ENCODE measurements around the gene TAS2R1.

TAS2R1 gene

DNA sequence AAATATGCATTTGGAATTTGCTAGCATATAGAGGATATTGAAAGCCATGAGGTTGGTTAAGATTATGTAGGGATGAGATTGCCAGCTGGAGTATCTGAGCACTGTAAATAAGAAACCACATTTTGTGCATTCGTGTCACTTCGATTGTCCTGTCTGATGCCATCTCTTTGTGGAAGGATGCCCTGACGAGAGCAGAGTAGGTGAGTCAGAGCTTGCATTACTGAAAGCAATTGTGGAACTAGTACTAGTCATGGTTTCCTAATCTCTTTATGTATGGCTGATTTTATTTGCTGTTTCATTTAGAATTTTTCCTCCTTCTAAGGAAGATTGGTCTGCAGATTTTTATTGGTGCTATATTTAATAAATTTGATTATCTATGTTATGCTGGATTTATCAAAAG, 14.5 kb upstream of the TAS2R1 start:
- Mint-ChIP-seq H3K27me3 (no peaks in the 10 kb centered on the region), H3K4me3 (no peak overlapping the region), H3K27ac (ENCODE audit: low read depth) (no peak overlapping the region), H3K4me1 (no peaks in the 10 kb centered on the region), H3K9me3 (peaks cover 2% of the 10 kb centered on the region), H3K36me3 (ENCODE audit: insufficient read depth) (no peaks in the 10 kb centered on the region)
- DNase-seq (ENCODE audit: low spot score in 2 of 2) = no peak
- ATAC-seq (replicated peaks; ENCODE audit: extremely low read depth, poor library complexity, severe bottlenecking) = no peak

DNA sequence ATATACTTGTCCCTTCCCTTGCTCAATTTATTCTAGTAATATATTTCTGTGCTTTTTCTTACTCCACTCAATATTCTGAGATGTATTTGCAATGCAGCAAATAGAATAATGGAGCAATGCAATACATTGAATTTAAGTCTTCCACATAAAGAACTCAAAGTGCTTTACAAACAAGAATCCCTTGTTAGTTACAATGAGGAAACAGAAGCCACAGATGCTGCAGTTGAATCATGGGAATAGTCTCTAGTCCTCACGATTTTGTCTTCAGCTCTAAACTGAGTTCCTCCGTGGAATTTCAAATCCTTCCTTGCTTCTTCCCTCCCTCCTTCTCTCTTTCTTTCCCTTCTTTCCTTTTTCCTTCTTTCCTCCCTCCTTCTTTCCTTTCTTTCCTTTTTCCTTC, 12.5 kb upstream of the TAS2R1 start:
- Mint-ChIP-seq H3K27ac (ENCODE audit: low read depth) (no peak overlapping the region), H3K27me3 (no peaks in the 10 kb centered on the region), H3K4me3 (no peak overlapping the region), H3K4me1 (no peaks in the 10 kb centered on the region), H3K9me3 (peaks cover 11% of the 10 kb centered on the region), H3K36me3 (ENCODE audit: insufficient read depth) (no peaks in the 10 kb centered on the region)
- no peak for ATAC-seq (replicated peaks; ENCODE audit: extremely low read depth, poor library complexity, severe bottlenecking)
- no peak for DNase-seq (ENCODE audit: low spot score in 2 of 2)

DNA sequence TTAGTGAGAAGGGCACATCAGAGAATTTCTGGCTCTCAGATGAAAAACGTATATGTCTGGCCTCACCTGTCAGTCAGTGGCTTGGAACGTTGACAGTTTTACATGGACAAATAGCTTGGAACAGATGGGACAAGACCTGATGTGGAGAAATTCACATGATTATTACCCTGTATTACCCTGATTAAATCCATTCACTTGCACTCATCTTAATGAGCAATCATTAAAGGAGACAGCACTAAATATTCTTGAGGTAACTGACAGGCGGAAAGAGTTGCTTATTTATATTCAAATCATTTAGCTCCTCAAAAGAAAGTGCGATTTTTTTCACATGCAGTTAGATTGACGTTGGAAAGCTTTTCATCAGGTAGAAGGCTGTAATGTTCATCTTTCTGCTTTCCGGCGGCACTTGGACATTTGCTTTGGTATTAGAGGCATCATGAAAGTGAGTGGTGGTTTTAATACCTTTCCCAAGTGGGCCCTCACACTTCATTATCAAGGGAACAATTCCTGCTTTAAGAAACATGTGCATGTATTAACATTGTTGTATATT, 11.7 kb upstream of the TAS2R1 start:
- H3K4me3 Mint-ChIP-seq = no peak overlapping the region
- H3K36me3 Mint-ChIP-seq (ENCODE audit: insufficient read depth) = no peaks in the 10 kb centered on the region
- H3K4me1 Mint-ChIP-seq = no peaks in the 10 kb centered on the region
- ATAC-seq (replicated peaks; ENCODE audit: extremely low read depth, poor library complexity, severe bottlenecking) (no peak), DNase-seq (ENCODE audit: low spot score in 2 of 2) (no peak)
- no peaks in the 10 kb centered on the region for H3K27me3 Mint-ChIP-seq
- peaks cover 11% of the 10 kb centered on the region for H3K9me3 Mint-ChIP-seq
- no peak overlapping the region for H3K27ac Mint-ChIP-seq (ENCODE audit: low read depth)

DNA sequence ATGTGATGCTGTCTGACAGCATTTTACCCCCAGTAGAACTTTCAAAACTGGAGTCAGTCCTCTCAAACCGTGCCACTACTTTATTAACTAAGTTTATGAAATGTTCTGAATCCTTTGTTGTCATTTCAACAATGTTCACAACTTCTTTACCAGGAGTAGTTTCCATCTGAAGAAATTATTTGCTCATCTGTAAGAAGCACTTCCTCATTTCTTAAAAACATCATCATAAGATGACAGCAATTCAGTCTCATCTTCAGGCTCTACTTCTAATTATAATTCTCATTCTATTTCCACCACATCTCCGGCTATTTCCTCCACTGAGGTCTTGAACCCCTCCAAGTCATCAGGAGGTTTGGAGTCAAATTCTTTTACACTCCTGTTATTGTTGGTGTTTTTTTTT, 2.3 kb upstream of the TAS2R1 start:
- no peak overlapping the region for H3K4me3 Mint-ChIP-seq

DNA sequence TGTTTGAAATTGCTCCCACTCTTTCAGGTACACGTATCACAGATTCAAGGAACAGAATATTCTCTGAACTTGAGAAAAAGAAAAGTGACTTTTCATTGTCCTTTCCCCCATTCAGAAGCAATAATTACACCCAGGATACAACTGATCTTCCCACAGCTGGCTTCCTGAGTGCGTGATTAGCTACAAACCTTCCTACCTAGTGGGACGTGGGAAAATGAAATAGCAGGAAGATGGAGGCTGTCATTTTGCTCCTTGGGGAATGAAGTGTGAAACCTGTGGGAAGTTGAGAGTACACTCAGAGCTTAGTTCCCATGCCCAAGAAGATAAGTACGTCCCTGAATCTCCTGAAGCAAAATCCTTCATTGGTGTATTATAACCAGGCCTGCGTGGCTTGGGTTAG, 2.6 kb downstream of the TAS2R1 start:
- DNase-seq (ENCODE audit: low spot score in 2 of 2) = no peak
- Mint-ChIP-seq H3K4me1 (no peaks in the 10 kb centered on the region), H3K27ac (ENCODE audit: low read depth) (no peak overlapping the region), H3K9me3 (peaks cover 24% of the 10 kb centered on the region), H3K36me3 (ENCODE audit: insufficient read depth) (no peaks in the 10 kb centered on the region), H3K4me3 (no peak overlapping the region), H3K27me3 (no peaks in the 10 kb centered on the region)
- ATAC-seq (replicated peaks; ENCODE audit: extremely low read depth, poor library complexity, severe bottlenecking) = no peak

More for the DNA sequence above, 2.3 kb upstream of the TAS2R1 start:
- peaks cover 2% of the 10 kb centered on the region for H3K36me3 Mint-ChIP-seq (ENCODE audit: insufficient read depth)
- H3K4me1 Mint-ChIP-seq = no peaks in the 10 kb centered on the region
- H3K9me3 Mint-ChIP-seq = peaks cover 23% of the 10 kb centered on the region
- no peak overlapping the region for H3K27ac Mint-ChIP-seq (ENCODE audit: low read depth)
- no peak for DNase-seq (ENCODE audit: low spot score in 2 of 2)
- no peak for ATAC-seq (replicated peaks; ENCODE audit: extremely low read depth, poor library complexity, severe bottlenecking)
- no peaks in the 10 kb centered on the region for H3K27me3 Mint-ChIP-seq

DNA sequence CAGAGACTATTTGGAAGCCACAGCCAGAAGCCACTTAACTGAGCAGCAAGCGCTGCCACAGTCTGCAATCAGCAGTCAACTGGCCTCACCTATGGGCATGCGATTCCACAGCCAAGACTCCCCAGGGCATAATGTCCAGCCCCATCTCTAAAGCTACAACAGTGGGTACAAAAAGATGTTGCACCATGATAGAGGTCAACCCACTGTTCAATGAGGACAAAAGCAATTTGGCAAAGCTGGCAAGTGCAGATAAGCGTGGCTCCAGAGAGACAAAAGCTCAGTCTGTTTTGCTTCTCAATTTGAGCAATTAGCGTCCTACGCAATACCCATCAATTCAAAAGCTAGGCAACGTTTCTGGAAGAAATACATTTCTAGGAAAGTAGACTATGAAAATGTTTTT, 3.2 kb downstream of the TAS2R1 start:
- ATAC-seq (replicated peaks; ENCODE audit: extremely low read depth, poor library complexity, severe bottlenecking) (no peak), DNase-seq (ENCODE audit: low spot score in 2 of 2) (no peak)
- Mint-ChIP-seq H3K4me3 (no peak overlapping the region), H3K9me3 (peaks cover 26% of the 10 kb centered on the region), H3K4me1 (no peaks in the 10 kb centered on the region), H3K27ac (ENCODE audit: low read depth) (no peak overlapping the region), H3K27me3 (no peaks in the 10 kb centered on the region), H3K36me3 (ENCODE audit: insufficient read depth) (no peaks in the 10 kb centered on the region)

DNA sequence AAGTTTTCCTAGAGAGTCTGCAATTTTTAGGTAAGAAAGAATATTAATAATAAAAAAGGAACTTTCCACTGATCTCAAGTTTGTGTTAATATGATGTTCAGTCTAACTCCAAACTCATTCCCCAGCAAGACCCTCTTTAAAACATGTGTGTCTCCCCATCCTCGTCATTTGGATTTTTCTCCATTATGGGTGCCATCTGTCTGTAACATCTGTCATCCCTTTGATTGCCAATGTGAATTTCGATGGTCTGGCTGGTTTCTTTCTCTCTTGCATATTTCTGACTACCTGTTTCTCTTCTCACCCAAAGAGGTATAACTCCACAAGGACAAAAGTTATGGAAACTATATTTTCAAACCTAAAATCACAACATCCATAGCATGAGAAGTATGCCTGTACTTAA, 4.4 kb downstream of the TAS2R1 start:
- Mint-ChIP-seq H3K4me3 (no peak overlapping the region), H3K27me3 (no peaks in the 10 kb centered on the region), H3K4me1 (no peaks in the 10 kb centered on the region), H3K36me3 (ENCODE audit: insufficient read depth) (no peaks in the 10 kb centered on the region), H3K9me3 (peaks cover 26% of the 10 kb centered on the region), H3K27ac (ENCODE audit: low read depth) (no peak overlapping the region)
- no peak for ATAC-seq (replicated peaks; ENCODE audit: extremely low read depth, poor library complexity, severe bottlenecking)
- no peak for DNase-seq (ENCODE audit: low spot score in 2 of 2)

DNA sequence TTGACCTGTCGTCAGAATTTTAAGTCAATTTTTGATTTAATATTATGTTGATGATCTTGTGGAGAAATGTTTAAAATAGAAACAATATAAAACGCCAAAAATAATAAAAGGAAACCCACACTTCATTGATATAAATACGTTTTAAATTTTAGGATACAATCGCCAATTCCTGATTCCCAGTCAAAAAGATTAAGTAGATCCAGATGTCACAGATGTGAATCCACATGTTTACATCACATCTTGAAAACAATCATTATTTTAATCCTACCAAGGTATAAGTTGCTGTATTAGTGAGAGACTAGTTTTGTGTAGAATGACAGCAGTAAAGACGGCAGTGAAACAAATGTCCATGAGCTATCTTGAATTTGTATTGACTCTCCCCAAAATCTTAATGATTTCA, 4.9 kb downstream of the TAS2R1 start:
- Mint-ChIP-seq H3K27me3 (no peaks in the 10 kb centered on the region), H3K4me1 (no peaks in the 10 kb centered on the region), H3K4me3 (no peak overlapping the region), H3K9me3 (peaks cover 26% of the 10 kb centered on the region), H3K27ac (ENCODE audit: low read depth) (no peak overlapping the region), H3K36me3 (ENCODE audit: insufficient read depth) (no peaks in the 10 kb centered on the region)
- DNase-seq (ENCODE audit: low spot score in 2 of 2) = no peak
- no peak for ATAC-seq (replicated peaks; ENCODE audit: extremely low read depth, poor library complexity, severe bottlenecking)

DNA sequence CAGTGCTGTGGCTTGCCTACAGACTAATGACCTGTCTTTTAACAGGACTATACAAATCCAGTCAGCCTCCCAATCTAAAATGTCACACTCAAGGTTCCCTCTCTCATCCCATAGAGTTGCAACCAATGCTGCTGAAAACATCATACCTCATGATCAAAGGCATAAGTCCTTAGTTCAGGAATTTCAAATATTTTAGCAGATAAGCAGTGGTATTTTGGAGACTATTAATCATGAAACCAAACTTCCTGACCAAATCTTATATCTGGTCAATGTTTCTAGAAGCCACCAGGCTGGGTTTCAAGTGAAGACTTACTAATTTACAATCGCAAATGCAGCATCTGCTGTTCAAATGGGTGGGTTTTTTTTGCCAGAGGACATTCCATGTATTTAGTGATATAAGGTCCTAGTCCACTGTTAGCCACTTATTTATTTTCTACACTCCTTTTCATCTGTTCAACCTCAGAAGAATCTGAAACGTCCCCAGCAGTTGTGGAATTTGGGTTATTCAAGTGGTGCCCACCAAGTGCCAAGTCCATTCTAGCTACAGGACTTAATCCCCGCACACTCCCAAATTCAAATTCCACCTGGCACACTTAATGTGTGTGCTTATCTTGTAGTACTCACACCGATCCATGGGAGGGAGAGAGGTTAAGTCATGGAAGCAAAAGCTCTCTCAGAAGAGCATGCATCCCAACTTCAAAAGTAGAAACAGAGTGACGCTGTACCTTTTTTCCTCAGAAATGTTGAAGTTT, 5.8 kb downstream of the TAS2R1 start:
- peaks cover 26% of the 10 kb centered on the region for H3K9me3 Mint-ChIP-seq
- no peak overlapping the region for H3K4me3 Mint-ChIP-seq
- no peaks in the 10 kb centered on the region for H3K4me1 Mint-ChIP-seq
- DNase-seq (ENCODE audit: low spot score in 2 of 2) = no peak
- no peak for ATAC-seq (replicated peaks; ENCODE audit: extremely low read depth, poor library complexity, severe bottlenecking)
- no peaks in the 10 kb centered on the region for H3K27me3 Mint-ChIP-seq
- no peaks in the 10 kb centered on the region for H3K36me3 Mint-ChIP-seq (ENCODE audit: insufficient read depth)
- no peak overlapping the region for H3K27ac Mint-ChIP-seq (ENCODE audit: low read depth)

DNA sequence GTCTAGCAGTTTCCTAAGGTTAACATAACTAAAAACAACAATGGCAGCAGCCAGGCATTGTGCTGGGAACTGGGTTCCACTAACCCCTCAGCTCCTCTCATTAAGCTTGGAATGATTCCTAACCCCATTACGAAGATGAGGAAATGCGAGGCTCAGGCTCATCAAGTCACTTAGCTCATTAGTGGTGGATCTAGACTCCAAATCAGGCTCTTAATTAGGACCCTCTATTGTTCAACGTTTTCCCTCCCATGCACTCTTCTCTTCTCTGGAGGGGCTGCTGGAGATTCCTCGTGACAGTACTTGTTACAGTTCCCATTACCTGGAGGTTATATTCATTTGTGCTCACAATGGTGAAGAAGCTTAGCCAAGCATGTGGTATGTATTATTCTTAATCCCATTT, 6.5 kb downstream of the TAS2R1 start:
- no peak for ATAC-seq (replicated peaks; ENCODE audit: extremely low read depth, poor library complexity, severe bottlenecking)
- no peaks in the 10 kb centered on the region for H3K36me3 Mint-ChIP-seq (ENCODE audit: insufficient read depth)
- no peak for DNase-seq (ENCODE audit: low spot score in 2 of 2)
- no peak overlapping the region for H3K27ac Mint-ChIP-seq (ENCODE audit: low read depth)
- no peaks in the 10 kb centered on the region for H3K27me3 Mint-ChIP-seq
- H3K4me1 Mint-ChIP-seq = no peaks in the 10 kb centered on the region
- H3K9me3 Mint-ChIP-seq = peaks cover 25% of the 10 kb centered on the region
- H3K4me3 Mint-ChIP-seq = no peak overlapping the region

DNA sequence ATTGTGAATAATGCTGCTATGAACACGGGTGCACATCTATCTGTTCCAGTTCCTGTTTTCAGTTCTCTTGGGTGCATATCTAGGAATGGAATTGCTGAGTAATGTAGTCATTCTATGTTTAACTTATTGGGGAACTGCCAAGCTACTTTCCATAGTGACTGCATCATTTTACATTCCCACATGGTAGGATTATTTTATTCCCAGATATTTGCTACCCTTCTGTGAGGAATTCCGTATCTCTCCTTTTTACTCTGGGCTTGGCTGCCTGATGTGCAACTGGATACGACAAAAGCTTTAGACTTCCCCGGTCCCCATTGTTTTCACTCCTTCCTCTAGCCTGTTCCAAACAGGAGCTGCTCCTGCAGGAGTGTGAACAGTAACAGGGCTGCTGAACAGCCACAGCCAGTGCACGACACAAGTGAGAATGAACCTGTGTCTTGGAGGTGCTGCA, 7.2 kb downstream of the TAS2R1 start:
- DNase-seq (ENCODE audit: low spot score in 2 of 2) (no peak), ATAC-seq (replicated peaks; ENCODE audit: extremely low read depth, poor library complexity, severe bottlenecking) (no peak)
- H3K9me3 Mint-ChIP-seq = peaks cover 20% of the 10 kb centered on the region
- H3K4me1 Mint-ChIP-seq = no peaks in the 10 kb centered on the region
- no peaks in the 10 kb centered on the region for H3K36me3 Mint-ChIP-seq (ENCODE audit: insufficient read depth)
- no peak overlapping the region for H3K4me3 Mint-ChIP-seq
- H3K27ac Mint-ChIP-seq (ENCODE audit: low read depth) = no peak overlapping the region
- no peaks in the 10 kb centered on the region for H3K27me3 Mint-ChIP-seq

DNA sequence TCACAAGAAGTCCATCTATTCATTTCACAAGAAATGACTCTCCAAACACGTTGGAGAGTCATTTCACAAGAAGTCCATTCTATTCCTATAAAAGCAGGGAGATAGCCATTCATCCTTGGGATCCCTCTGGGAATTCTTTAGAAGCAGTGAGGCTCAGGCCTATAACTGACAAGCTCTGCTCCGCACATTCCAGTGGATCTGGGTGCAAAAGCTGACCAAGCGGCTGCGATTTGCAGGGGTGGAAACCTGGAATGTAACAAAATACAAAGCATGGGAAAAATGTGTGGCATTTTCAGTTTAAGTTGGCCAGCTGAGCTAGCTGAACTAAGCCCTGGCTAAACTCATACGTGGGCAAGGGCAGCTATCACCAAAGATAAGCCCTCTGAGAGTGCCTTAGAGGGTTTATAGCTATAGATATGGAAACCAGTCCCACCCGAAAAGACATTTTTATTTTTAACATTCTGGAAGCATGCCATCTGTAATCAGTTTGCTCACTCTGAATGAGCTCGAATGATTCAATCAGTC, 8.7 kb downstream of the TAS2R1 start:
- H3K27ac Mint-ChIP-seq (ENCODE audit: low read depth) = no peak overlapping the region
- H3K4me3 Mint-ChIP-seq = no peak overlapping the region
- H3K4me1 Mint-ChIP-seq = no peaks in the 10 kb centered on the region
- H3K36me3 Mint-ChIP-seq (ENCODE audit: insufficient read depth) = no peaks in the 10 kb centered on the region
- ATAC-seq (replicated peaks; ENCODE audit: extremely low read depth, poor library complexity, severe bottlenecking) = no peak
- peaks cover 28% of the 10 kb centered on the region for H3K9me3 Mint-ChIP-seq
- no peaks in the 10 kb centered on the region for H3K27me3 Mint-ChIP-seq
- DNase-seq (ENCODE audit: low spot score in 2 of 2) = no peak

DNA sequence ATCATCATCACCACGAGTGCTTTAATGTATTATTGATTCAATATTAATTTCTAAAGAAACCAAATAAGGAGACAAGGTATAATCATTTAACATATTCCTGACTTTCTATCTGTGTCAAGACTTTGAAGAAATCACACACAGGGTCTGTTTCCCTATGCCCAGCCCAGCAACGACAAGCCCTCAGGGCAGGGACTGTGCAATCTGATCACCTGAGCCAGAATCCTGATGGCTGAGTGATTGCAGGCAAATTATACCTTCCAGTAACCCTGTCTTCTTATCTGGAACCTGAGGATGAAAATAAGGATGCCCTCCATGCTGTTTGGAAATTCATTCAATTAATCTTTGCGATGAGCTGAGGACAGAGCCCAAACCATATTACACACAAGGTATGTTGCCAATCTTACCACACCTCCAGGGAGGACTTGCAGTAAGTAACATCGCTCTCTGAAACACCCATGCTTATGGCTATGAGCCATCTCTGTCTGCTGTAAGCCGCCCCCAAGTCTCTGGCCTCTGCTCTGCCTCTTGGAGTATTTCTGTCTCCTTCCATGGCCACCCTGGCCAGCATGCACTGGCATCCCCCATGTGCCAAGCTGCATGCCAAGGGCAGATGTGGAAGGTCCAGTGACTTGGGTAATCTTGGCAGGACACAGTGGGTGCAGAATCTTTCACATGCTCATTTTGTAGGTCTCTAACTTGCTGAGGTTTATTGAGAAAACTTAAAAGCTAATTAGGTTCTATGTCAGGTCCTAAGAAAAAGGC, 10.6 kb downstream of the TAS2R1 start:
- Mint-ChIP-seq H3K4me3 (no peak overlapping the region), H3K4me1 (no peaks in the 10 kb centered on the region), H3K27me3 (no peaks in the 10 kb centered on the region), H3K9me3 (peaks cover 33% of the 10 kb centered on the region), H3K27ac (ENCODE audit: low read depth) (no peak overlapping the region), H3K36me3 (ENCODE audit: insufficient read depth) (no peaks in the 10 kb centered on the region)
- DNase-seq (ENCODE audit: low spot score in 2 of 2) (no peak), ATAC-seq (replicated peaks; ENCODE audit: extremely low read depth, poor library complexity, severe bottlenecking) (no peak)
